ENCODE measurements around the gene UNKL.

The UNKL gene

GRCh38 chr16:1454561-1454960 lies 40.1 kb upstream of the UNKL start:
- no peak overlapping the region for H3K9ac ChIP-seq (ENCODE audit: low read length)
- no peaks in the 10 kb centered on the region for H3K27me3 ChIP-seq (ENCODE audit: insufficient read depth, low read length)
- TF ChIP-seq CTCF (IDR thresholded peaks at IDR 0.05; ENCODE audit: low read length) (no peak), EZH2 (IDR thresholded peaks at IDR 0.05; ENCODE audit: borderline replicate concordance, low read length) (no peak)
- H3K79me2 ChIP-seq (ENCODE audit: insufficient read depth, low read length): no peaks in the 10 kb centered on the region
- no peak overlapping the region for H3K27ac ChIP-seq (ENCODE audit: low read depth, low read length, poor library complexity, severe bottlenecking)
- no peak overlapping the region for H3K4me2 ChIP-seq (ENCODE audit: low read length)
- H3K9me3 ChIP-seq (ENCODE audit: low read length): no peaks in the 10 kb centered on the region
- no peaks in the 10 kb centered on the region for H4K20me1 ChIP-seq (ENCODE audit: insufficient read depth, low read length)
- no peaks in the 10 kb centered on the region for H3K4me1 ChIP-seq (ENCODE audit: insufficient read depth, low read length, severe bottlenecking)
- H3K36me3 ChIP-seq (ENCODE audit: insufficient read depth, low read length): peaks cover 25% of the 10 kb centered on the region; the same call in 1 of the 2 replicates
- no peaks in the 10 kb centered on the region for H3K9me2 ChIP-seq (ENCODE audit: low read depth, low read length)
- no peak overlapping the region for H3K4me3 ChIP-seq (ENCODE audit: low read depth, low read length, poor library complexity, severe bottlenecking)
- H3F3A ChIP-seq (ENCODE audit: insufficient read depth, low read length): no peaks in the 10 kb centered on the region
- H2AFZ ChIP-seq (ENCODE audit: low read length): no peak overlapping the region

GRCh38 chr16:1453316-1453715 lies 38.8 kb upstream of the UNKL start:
- H3K36me3 ChIP-seq (ENCODE audit: insufficient read depth, low read length): peaks cover 25% of the 10 kb centered on the region; the same call in 1 of the 2 replicates
- H4K20me1 ChIP-seq (ENCODE audit: insufficient read depth, low read length): no peaks in the 10 kb centered on the region
- H3K79me2 ChIP-seq (ENCODE audit: insufficient read depth, low read length): no peaks in the 10 kb centered on the region
- no peaks in the 10 kb centered on the region for H3K9me3 ChIP-seq (ENCODE audit: low read length)
- H3K9ac ChIP-seq (ENCODE audit: low read length): no peak overlapping the region
- no peaks in the 10 kb centered on the region for H3K4me1 ChIP-seq (ENCODE audit: insufficient read depth, low read length, severe bottlenecking)
- no peaks in the 10 kb centered on the region for H3K9me2 ChIP-seq (ENCODE audit: low read depth, low read length)
- TF ChIP-seq EZH2 (IDR thresholded peaks at IDR 0.05; ENCODE audit: borderline replicate concordance, low read length): no peak
- no peak for TF ChIP-seq CTCF (IDR thresholded peaks at IDR 0.05; ENCODE audit: low read length)
- no peak overlapping the region for H3K27ac ChIP-seq (ENCODE audit: low read depth, low read length, poor library complexity, severe bottlenecking)
- no peak overlapping the region for H3K4me3 ChIP-seq (ENCODE audit: low read depth, low read length, poor library complexity, severe bottlenecking)
- H3F3A ChIP-seq (ENCODE audit: insufficient read depth, low read length): no peaks in the 10 kb centered on the region
- no peak overlapping the region for H3K4me2 ChIP-seq (ENCODE audit: low read length)
- no peak overlapping the region for H2AFZ ChIP-seq (ENCODE audit: low read length)
- H3K27me3 ChIP-seq (ENCODE audit: insufficient read depth, low read length): no peaks in the 10 kb centered on the region

- no peak for TF ChIP-seq EZH2 (IDR thresholded peaks at IDR 0.05; ENCODE audit: borderline replicate concordance, low read length)
- TF ChIP-seq CTCF (IDR thresholded peaks at IDR 0.05; ENCODE audit: low read length): no peak
- no peaks in the 10 kb centered on the region for H3K9me2 ChIP-seq (ENCODE audit: low read depth, low read length)
- H2AFZ ChIP-seq (ENCODE audit: low read length): no peak overlapping the region
- no peaks in the 10 kb centered on the region for H3K9me3 ChIP-seq (ENCODE audit: low read length)
- no peak overlapping the region for H3K27ac ChIP-seq (ENCODE audit: low read depth, low read length, poor library complexity, severe bottlenecking)
- no peak overlapping the region for H3K4me2 ChIP-seq (ENCODE audit: low read length)
- no peaks in the 10 kb centered on the region for H4K20me1 ChIP-seq (ENCODE audit: insufficient read depth, low read length)
- H3K79me2 ChIP-seq (ENCODE audit: insufficient read depth, low read length): no peaks in the 10 kb centered on the region
- H3K9ac ChIP-seq (ENCODE audit: low read length): no peak overlapping the region
- H3K4me1 ChIP-seq (ENCODE audit: insufficient read depth, low read length, severe bottlenecking): no peaks in the 10 kb centered on the region
- H3F3A ChIP-seq (ENCODE audit: insufficient read depth, low read length): no peaks in the 10 kb centered on the region
- no peak overlapping the region for H3K4me3 ChIP-seq (ENCODE audit: low read depth, low read length, poor library complexity, severe bottlenecking)
- peaks cover 30% of the 10 kb centered on the region for H3K36me3 ChIP-seq (ENCODE audit: insufficient read depth, low read length)
- no peaks in the 10 kb centered on the region for H3K27me3 ChIP-seq (ENCODE audit: insufficient read depth, low read length)
Measured at GRCh38 chr16:1452530-1452929, 38.0 kb upstream of the UNKL start.

Measured in OCI-LY1 (cell line).